Mucosa of gallbladder (tissue), 1 donor: ENCODE measurements around the gene MUS81. TPM values are rescaled to one million over a fixed set of nuclear protein-coding genes. Genes with fewer than 3 reads are reported as not detected.
"Not testable (repeated sequence)": the region's sequence is repeated elsewhere in the genome, so short reads cannot be mapped to it uniquely, and the experiment has no call there.

Source experiments
- DNase-seq: peaks from one replicate; pipeline ENCODE4 v3.0.0-alpha.2; 2020; ENCODE audit warnings: low spot score
- total RNA-seq: library from RNA; stranded (reverse); gene quantifications from one replicate; pipeline ENCODE4 v1.2.1, GENCODE V29; 2021
- donor health status: DM: no; HTN: no; CAD: no.

The MUS81 gene
- total RNA-seq, 1 donor from 2014 or later, result 63.1 TPM

DNA sequence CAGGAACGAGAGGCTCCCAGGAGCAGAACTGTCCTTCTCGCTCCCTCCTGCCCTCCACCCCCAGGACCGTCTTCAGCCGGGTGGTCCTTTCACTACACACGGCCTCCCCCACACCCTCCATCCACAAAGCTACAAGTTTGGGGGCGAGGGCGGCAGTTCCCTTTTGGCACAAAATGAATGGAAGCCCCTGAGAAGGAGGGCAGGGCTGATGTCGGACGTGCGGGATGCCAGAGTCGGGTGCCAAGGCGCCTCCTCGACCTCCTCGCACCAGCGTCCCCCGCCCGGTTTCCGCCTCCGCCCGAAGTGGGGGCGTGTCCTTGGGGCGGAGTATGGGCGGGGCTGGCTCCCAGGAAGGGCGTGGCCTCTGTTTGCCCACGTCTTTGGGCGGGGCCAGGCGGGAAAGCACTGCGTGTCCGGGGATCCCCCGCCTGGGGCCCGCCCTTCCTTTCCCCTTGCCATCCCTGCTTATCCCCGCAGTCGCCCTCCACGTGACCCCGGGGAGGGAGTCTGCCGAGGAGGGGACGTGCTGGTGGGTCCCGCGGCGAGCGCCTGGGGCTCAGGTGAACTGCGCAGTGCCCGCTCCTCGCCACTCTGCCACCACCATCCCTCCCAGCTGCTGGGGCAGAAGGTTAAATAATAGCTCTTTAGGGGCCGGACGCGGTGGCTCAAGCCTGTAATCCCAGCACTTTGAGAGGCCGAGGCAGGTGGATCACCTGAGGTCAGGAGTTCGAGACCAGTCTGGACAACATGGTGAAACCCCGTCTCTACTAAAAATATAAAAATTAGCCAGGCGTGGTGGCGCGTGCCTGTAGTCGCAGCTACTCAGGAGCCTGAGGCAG, 13.3 kb downstream of the MUS81 start:
- peak; percentile 94 for DNase-seq

- DNase-seq, result no peak
These were observed 19.4 kb downstream of the MUS81 start, which contains the start of gene CTSW for GRCh38 chr11:65879617-65880016. Gene CTSW, plus strand, starts transcription at chr11:65879837. Its CDS starts 18 bp downstream, at chr11:65879855.

DNA sequence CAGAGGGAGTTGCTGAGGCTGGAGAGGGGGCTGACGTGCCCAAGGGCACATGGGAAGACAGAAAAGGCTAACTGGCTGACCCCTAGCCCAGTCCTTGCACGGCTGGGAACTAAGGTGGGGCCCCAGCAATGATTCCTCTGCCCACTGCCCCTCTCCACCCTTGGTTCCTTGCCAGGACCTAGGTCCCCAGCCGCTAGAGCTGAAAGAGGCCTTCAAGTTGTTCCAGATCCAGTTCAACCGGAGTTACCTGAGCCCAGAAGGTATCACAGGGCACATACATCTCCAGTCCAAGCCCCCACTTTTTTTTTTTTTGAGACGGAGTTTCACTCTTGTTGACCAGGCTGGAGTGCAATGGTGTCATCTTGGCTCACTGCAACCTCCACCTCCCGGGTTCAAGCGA, 19.8 kb downstream of the MUS81 start:
- no peak for DNase-seq

GRCh38 chr11:65880844-65881421, 20.7 kb downstream of the MUS81 start:
- DNase-seq, result no peak

DNA sequence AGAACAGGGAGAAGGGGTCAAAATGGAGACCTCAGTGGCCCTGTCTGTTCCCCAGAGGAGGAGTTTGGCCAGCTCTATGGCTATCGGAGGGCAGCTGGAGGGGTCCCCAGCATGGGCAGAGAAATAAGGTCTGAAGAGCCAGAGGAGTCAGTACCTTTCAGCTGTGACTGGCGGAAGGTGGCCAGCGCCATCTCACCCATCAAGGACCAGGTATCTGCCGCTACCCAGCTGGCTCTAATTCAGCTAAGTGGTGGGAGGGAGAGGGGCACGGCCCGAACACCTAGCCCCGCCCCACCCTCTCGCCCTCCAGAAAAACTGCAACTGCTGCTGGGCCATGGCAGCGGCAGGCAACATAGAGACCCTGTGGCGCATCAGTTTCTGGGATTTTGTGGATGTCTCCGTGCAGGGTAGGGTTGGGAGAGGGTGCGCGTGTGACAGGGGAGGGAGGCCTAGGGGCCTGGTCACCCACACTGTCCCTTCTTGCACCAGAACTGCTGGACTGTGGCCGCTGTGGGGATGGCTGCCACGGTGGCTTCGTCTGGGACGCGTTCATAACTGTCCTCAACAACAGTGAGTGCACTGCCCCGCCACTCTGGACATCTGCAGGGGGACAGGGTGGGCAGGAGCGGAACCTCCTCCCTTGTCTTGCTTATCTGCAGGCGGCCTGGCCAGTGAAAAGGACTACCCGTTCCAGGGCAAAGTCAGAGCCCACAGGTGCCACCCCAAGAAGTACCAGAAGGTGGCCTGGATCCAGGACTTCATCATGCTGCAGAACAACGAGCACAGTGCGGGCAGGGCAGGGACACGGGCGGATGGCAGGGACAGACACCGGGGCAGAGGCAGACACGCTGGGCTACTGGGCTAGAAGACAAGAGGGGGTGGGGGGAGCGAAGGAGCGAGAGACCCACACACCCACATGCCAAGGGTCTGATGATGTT, 22.2 kb downstream of the MUS81 start:
- DNase-seq, result no peak

DNA sequence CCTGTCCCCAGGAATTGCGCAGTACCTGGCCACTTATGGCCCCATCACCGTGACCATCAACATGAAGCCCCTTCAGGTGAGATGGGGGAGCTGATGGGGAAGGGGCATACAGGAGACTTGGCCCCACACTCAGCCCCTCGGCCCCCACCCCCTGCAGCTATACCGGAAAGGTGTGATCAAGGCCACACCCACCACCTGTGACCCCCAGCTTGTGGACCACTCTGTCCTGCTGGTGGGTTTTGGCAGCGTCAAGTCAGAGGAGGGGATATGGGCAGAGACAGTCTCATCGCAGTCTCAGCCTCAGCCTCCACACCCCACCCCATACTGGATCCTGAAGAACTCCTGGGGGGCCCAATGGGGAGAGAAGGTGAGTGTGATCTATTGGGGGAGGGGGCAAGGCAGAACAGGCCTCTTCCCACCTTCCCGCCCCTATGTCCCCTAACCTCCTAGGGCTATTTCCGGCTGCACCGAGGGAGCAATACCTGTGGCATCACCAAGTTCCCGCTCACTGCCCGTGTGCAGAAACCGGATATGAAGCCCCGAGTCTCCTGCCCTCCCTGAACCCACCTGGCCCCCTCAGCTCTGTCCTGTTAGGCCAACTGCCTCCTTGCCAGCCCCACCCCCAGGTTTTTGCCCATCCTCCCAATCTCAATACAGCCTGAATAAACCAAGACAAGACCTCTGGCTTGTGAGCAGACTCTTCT, 23.0 kb downstream of the MUS81 start:
- DNase-seq, result no peak

DNA sequence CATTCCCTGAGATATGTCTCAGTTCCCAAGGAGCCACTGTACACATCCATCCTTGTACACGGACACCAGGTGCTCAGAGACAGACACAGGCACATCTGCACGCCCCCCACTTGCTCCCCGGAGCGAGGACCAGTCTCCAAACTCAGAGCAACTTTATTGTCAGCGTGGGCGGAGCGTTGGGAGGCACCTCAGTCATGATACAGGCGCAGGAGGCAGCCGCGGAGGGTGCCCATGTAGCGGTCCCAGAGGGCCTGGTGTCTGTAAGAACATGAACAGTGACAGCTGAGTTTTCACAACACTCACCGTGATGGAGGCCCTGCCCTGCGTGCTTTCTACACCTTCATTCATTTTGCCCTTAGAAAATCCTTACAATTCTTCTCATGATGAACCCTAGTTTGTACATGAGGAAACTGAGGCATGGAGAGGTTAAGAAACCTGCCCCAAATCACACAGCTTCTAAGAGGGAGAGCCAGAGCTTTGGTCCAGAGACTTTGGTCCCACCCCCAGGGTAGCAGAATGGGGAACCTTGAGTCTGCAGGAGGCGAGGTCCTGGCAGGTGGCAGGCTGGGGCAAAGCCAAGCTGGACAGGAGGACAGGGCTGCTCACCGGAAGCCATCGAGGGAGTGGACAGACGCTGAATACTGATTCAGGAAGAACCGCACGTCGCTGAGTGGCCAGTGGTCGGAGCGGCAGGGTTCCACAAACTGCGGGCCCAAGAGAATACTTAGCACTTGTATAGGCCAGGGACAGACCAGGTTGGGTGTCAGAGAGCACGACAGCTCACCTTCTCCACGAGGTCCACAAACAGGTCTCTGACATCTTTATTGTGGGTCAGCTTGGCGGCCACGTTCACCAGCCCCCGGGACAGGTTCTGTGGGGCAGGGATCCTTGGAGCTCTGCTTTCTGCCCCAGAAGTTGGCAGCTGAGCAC, 23.8 kb downstream of the MUS81 start:
- DNase-seq, result no peak

GRCh38 chr11:65884716-65885092, 24.5 kb downstream of the MUS81 start:
- DNase-seq, result peak; percentile 73

DNA sequence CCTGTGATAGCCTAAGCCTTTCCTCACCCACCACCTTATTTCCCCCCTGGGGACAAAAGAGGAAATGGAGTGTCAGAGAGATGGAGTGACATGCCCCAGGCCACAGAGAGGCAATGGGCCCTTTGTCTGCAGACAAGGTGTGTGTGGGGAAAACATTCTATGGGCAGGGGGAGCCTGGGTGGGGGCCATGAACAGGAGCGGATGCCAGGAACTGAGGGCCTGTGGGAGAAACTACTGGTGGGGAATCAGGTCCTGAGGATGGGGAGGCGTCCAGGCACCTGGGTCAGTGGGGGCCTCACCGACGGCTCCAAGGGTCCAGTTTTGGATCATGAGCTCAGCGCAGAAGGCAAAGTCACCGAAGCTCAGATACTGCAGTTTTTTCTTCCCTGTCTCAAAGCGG, 25.0 kb downstream of the MUS81 start:
- no peak for DNase-seq

- DNase-seq, result no peak
These were observed 25.7 kb downstream of the MUS81 start for GRCh38 chr11:65885808-65886536.

- no peak for DNase-seq
These were observed 26.8 kb downstream of the MUS81 start for GRCh38 chr11:65886826-65887722.

GRCh38 chr11:65887723-65888162, 27.5 kb downstream of the MUS81 start:
- DNase-seq, result no peak

- peak; percentile 97 for DNase-seq
These were observed 28.1 kb downstream of the MUS81 start, which contains the start of gene FIBP for GRCh38 chr11:65888163-65888814. Gene FIBP, minus strand, starts transcription at chr11:65888471. Its CDS starts 53 bp downstream, at chr11:65888418.

GRCh38 chr11:65890324-65891218, 30.3 kb downstream of the MUS81 start, which contains the start of gene CCDC85B:
Gene CCDC85B, plus strand, starts transcription at chr11:65890673. Its CDS starts 111 bp downstream, at chr11:65890784.
- peak; percentile 99 for DNase-seq

DNA sequence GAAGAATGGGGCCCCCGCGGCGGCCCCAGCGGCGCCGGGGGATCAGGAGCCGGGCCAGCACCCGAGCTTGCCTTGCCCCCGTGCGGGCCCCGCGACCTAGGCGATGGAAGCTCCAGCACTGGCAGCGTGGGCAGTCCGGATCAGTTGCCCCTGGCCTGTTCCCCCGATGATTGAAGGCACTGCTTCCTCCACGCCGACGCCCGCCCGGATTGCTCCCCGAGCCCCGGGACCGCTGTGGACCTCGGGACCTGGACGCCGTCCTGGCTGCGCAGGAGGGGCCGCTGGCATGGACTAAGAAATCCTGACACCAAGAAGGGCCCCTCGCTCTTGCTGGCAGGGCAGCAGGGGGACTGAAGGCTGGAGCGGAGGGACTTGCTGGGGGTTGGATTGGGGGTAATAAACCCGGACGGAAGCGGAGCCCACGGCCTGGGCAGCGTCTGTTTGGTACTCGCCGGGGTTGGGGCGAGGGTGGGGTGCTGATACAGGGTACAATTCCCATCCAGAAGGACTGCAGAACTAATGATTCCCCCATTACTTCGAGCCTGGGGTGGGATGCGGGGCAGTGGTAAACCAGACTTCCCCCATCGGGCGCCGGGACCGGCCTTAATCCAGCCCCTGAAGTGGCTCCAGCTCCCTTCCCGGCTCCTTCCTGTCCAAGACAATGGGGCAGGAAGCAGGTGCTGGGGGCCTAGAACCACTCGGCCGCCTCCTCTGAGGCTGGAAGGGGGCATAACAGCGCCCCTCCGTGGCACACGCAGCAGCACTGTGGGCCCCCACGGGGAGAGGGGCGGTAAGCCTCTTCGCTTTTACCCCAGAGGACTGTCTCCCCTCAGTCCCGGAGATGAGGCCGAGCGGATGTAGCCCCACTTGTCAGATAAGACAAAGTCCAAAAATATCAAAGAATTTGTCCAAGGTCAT, 31.2 kb downstream of the MUS81 start:
- no peak for DNase-seq

DNA sequence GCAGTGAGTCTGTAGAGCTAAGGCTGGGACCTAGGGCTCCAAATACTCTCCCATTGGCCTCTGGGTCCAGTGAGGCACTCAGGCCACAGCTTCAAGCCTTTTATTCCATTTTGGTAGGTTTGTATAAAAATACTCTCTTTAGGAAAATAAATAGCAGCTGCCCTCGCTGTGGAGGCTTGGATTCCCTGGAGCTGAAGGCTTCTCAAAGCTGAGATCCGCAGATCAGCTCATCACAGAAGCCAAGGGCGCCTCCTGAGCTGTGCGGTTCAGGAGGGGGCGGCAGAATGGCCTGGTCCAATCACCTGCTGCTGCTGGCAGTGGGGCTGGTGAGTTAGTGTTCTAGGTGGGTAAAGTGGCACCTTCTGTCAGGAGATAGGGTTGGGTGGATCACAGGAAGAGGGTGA, 31.9 kb downstream of the MUS81 start:
- DNase-seq, result not testable (repeated sequence)
